HG02588 (cell line): ENCODE data around the gene MARS1.
"Not testable (repeated sequence)": the region's sequence is repeated elsewhere in the genome, so short reads cannot be mapped to it uniquely, and the experiment has no call there.

Experiments
- ATAC-seq: cut with Tn5 transposase; IDR thresholded peaks from one replicate; pipeline ENCODE4 v1.9.1; 2021; ENCODE audit warnings: mild to moderate bottlenecking, moderate library complexity; ENCODE audit not compliant: unreplicated experiment

The MARS1 gene

GRCh38 chr12:57547288-57548012, 59.6 kb downstream of the MARS1 start:
- no peak for ATAC-seq

GRCh38 chr12:57548013-57548315, 60.1 kb downstream of the MARS1 start:
- ATAC-seq, result no peak

GRCh38 chr12:57548488-57548887, 60.6 kb downstream of the MARS1 start:
- no peak for ATAC-seq

GRCh38 chr12:57549203-57549908, 61.5 kb downstream of the MARS1 start:
- ATAC-seq, result no peak

GRCh38 chr12:57549909-57550640, 62.2 kb downstream of the MARS1 start, which contains the start of gene KIF5A:
KIF5A (plus strand) TSS chr12:57550044; CDS start chr12:57550272, 228 bp downstream.
- no peak for ATAC-seq

GRCh38 chr12:57550641-57551549, 63.0 kb downstream of the MARS1 start:
- no peak for ATAC-seq

GRCh38 chr12:57551637-57552305, 63.9 kb downstream of the MARS1 start:
- no peak for ATAC-seq

GRCh38 chr12:57552306-57552651, 64.4 kb downstream of the MARS1 start:
- ATAC-seq, result no peak

- ATAC-seq, result no peak
Observed at GRCh38 chr12:57552835-57553313, 65.0 kb downstream of the MARS1 start.

- no peak for ATAC-seq
Observed at GRCh38 chr12:57553343-57554202, 65.7 kb downstream of the MARS1 start.

GRCh38 chr12:57554453-57554852, 66.6 kb downstream of the MARS1 start:
- no peak for ATAC-seq

GRCh38 chr12:57554897-57555296, 67.0 kb downstream of the MARS1 start:
- ATAC-seq, result no peak

- ATAC-seq, result no peak
Observed at GRCh38 chr12:57558864-57559263, 71.0 kb downstream of the MARS1 start.

- no peak for ATAC-seq
Observed at GRCh38 chr12:57560516-57560915, 72.6 kb downstream of the MARS1 start.

GRCh38 chr12:57561117-57561516, 73.2 kb downstream of the MARS1 start:
- ATAC-seq, result not testable (repeated sequence)

- ATAC-seq, result no peak
Observed at GRCh38 chr12:57563358-57563757, 75.5 kb downstream of the MARS1 start.

- no peak for ATAC-seq
Observed at GRCh38 chr12:57564178-57564740, 76.4 kb downstream of the MARS1 start.
